Common myeloid progenitor, CD34-positive (primary cell): ENCODE data around the gene PFKFB2.
A peak's percentile ranks its signal among the peaks of the same experiment; 100 is the strongest.

Source experiments
- CTCF ChIA-PET: fragments of 350-600 bp; sonication (Branson Sonifier 250); formaldehyde crosslinking; loops from one replicate; lab custom pipeline; 2021; ENCODE audit warnings: antibody characterized with exemption; lab: Charles Lee
- POLR2A ChIA-PET: fragments of 350-600 bp; sonication (Branson Sonifier 250); formaldehyde crosslinking; loops from one replicate; lab custom pipeline; 2021; ENCODE audit warnings: antibody characterized with exemption; lab: Charles Lee
- DNase-seq, 3 donors: peaks; one replicate each; pipeline versions ENCODE4 v3.0.0 to v3.0.0-alpha.2; 2013
- H3K27ac ChIP-seq, 2 experiments: 1 replicate in 1 of 2; 2 replicates in 1 of 2; pipeline ENCODE4 v1.7.0; 2013; ENCODE audit warnings: inconsistent platforms in 2 of 2, low read length in 2 of 2, mild to moderate bottlenecking in 2 of 2, low read depth in 1 of 2, moderate library complexity in 1 of 2; ENCODE audit not compliant: severe bottlenecking in 2 of 2, insufficient read depth in 1 of 2, poor library complexity in 1 of 2
- H3K27me3 ChIP-seq, 5 experiments: replicated peaks in 2 of 5; 1 replicate in 3 of 5; 2 replicates in 2 of 5; pipeline versions ENCODE4 v1.6.1 to v1.7.0; 2013; ENCODE audit warnings: low read length in 4 of 5, mild to moderate bottlenecking in 2 of 5, moderate library complexity in 2 of 5, inconsistent platforms in 1 of 5; ENCODE audit not compliant: insufficient read depth in 5 of 5, control insufficient read depth in 4 of 5
- H3K36me3 ChIP-seq, 4 experiments: 1 replicate in 2 of 4; 2 replicates in 2 of 4; pipeline versions ENCODE4 v1.6.1 to v1.7.0; 2013; ENCODE audit warnings: low read length in 3 of 4, control low read depth in 1 of 4, mild to moderate bottlenecking in 1 of 4; ENCODE audit not compliant: control insufficient read depth in 4 of 4, insufficient read depth in 4 of 4
- H3K4me1 ChIP-seq, 4 experiments: 1 replicate in 3 of 4; 2 replicates in 1 of 4; pipeline versions ENCODE4 v1.6.1 to v1.7.1; 2013; ENCODE audit warnings: low read length in 3 of 4, mild to moderate bottlenecking in 3 of 4, control low read depth in 1 of 4, inconsistent platforms in 1 of 4, moderate library complexity in 1 of 4; ENCODE audit not compliant: control insufficient read depth in 4 of 4, insufficient read depth in 4 of 4; ENCODE audit errors: control extremely low read depth in 1 of 4
- H3K4me3 ChIP-seq, 7 experiments: 1 replicate in 4 of 7; 2 replicates in 3 of 7; pipeline versions ENCODE4 v1.5.1 to v1.7.0; 2013; ENCODE audit warnings: mild to moderate bottlenecking in 7 of 7, low read length in 6 of 7, moderate library complexity in 6 of 7, inconsistent platforms in 2 of 7, low read depth in 2 of 7, control low read depth in 1 of 7; ENCODE audit not compliant: insufficient read depth in 4 of 7, control insufficient read depth in 1 of 7; ENCODE audit errors: extremely low read depth in 1 of 7
- H3K9me3 ChIP-seq, 5 experiments: 1 replicate in 4 of 5; 2 replicates in 1 of 5; pipeline versions ENCODE4 v1.6.1 to v1.7.1; 2013; ENCODE audit warnings: low read length in 4 of 5, mild to moderate bottlenecking in 2 of 5, inconsistent platforms in 1 of 5, low read depth in 1 of 5, moderate library complexity in 1 of 5; ENCODE audit not compliant: control insufficient read depth in 4 of 5, insufficient read depth in 2 of 5; ENCODE audit errors: control extremely low read depth in 1 of 5
- WGBS: methylation state at CpG from one replicate; pipeline ENCODE4 v1.1.5; 2013; ENCODE audit not compliant: insufficient coverage; 5-methylcytosine and 5-hydroxymethylcytosine counted together

The PFKFB2 gene

GRCh38 chr1:207049054-207049453 is 4.0 kb upstream of the PFKFB2 start:
- 89% methylated on average over 3 of the region's 4 CpGs for WGBS

GRCh38 chr1:207049514-207049913 is 3.6 kb upstream of the PFKFB2 start:
- Histone ChIP-seq H3K4me1 (peaks cover 10 to 43% (median 33%) of the 10 kb centered on the region in 4 experiments), H3K36me3 (peaks cover 8 to 25% (median 16%) of the 10 kb centered on the region in 4 experiments), H3K9me3 (no peaks in the 10 kb centered on the region), H3K27ac (peak overlapping the region in 1 of 2 experiments; percentile 97), H3K27me3 (no peaks in the 10 kb centered on the region), H3K4me3 (peak overlapping the region in 6 of 7 experiments; percentile 83 to 100 (median 99))
- no peak for DNase-seq
- ChIA-PET CTCF (interaction anchor here (0.8 to 7.4 kb wide), 14 partner anchors 10 to 451 kb away, joined by 3 to 60 read pairs (median 7); partner anchors contain the start of gene C1orf116), POLR2A (no interaction called here)
- WGBS, result 73% methylated on average over 8 of the region's 8 CpGs

More at GRCh38 chr1:207049054-207049453, 4.0 kb upstream of the PFKFB2 start:
- Histone ChIP-seq H3K27me3 (no peaks in the 10 kb centered on the region), H3K9me3 (no peaks in the 10 kb centered on the region), H3K4me1 (peaks cover 5 to 38% (median 31%) of the 10 kb centered on the region in 4 experiments), H3K27ac (peak overlapping the region in 1 of 2 experiments; percentile 97), H3K36me3 (peaks cover 8 to 25% (median 16%) of the 10 kb centered on the region in 4 experiments), H3K4me3 (peak overlapping the region in 1 of 7 experiments; percentile 83)
- CTCF ChIA-PET, result interaction anchor here (0.8 to 7.4 kb wide), 8 partner anchors 9 to 43 kb away, joined by 3 to 60 read pairs (median 10); partner anchors contain the start of gene C1orf116
- DNase-seq, result no peak
- POLR2A ChIA-PET, result no interaction called here

- H3K27ac ChIP-seq, result peak overlapping the region; percentile 93 to 97
- H3K4me3 ChIP-seq, result peak overlapping the region; percentile 83 to 100 (median 99)
- H3K4me1 ChIP-seq, result peaks cover 14 to 48% (median 35%) of the 10 kb centered on the region in 4 experiments
- peaks cover 8 to 23% (median 16%) of the 10 kb centered on the region in 4 experiments for H3K36me3 ChIP-seq
- peak; percentile 57 to 68 (median 67) for DNase-seq
- CTCF ChIA-PET, result interaction anchor here (0.8 to 7.4 kb wide), 15 partner anchors 9 to 450 kb away, joined by 3 to 60 read pairs (median 7); partner anchors contain the start of gene C1orf116
- H3K27me3 ChIP-seq, result no peaks in the 10 kb centered on the region
- POLR2A ChIA-PET, result no interaction called here
- WGBS, result 0% methylated on average over 3 of the region's 6 CpGs
- no peaks in the 10 kb centered on the region for H3K9me3 ChIP-seq
These were observed 3.1 kb upstream of the PFKFB2 start for GRCh38 chr1:207049974-207050391.

GRCh38 chr1:207050480-207051190 is 2.4 kb upstream of the PFKFB2 start:
- POLR2A ChIA-PET, result interaction anchor here (0.6 kb wide), 1 partner anchor 1108 kb away, joined by 3 read pairs; no protein-coding TSS in a partner anchor

DNA sequence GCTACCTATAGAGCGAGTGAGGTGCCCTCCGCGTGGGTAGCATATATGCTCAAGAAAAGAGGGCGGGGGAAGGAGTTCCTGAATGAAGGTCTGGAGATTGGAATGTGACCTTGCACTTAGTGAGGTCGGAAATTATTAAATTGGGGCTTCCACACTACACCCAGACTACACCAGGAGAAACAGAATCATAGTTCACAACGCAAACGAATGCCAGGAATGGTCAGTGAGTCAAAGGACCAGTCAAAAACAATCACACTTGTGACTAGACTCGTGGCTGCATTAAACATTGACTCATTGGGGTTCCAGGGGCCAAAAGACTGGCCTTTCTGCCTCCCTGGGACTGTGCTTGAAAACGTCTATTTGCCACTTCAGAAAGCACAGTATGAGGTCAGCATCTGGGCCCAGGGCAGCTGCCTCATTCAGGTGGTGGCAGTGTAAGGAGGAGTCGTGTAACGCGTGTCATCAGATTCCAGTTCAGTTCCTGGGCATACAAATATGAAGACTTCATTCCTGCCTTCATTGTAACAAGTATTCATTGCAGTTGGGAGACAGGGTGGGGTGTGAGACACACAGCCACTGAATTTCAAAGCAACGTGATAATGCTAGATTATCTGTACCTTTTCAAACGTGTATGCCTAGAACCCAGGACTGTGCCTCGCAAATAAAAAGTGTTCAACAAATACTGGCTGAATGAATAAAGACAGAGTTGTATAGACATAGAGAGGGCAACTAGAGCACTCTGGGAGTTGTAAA is 1.7 kb upstream of the PFKFB2 start, which contains the start of gene YOD1:
Gene YOD1 (minus strand): TSS at position 18 of the 753 bp plus-strand sequence. CDS start 178 bp downstream, outside the sequence.
- peak within 1 kb of the TSS; percentile 83 to 100 (median 99) for H3K4me3 ChIP-seq
- peaks cover 6 to 23% (median 12%) of the 10 kb centered on the region in 4 experiments for H3K36me3 ChIP-seq
- ChIA-PET POLR2A (interaction anchor here (0.6 kb wide), 1 partner anchor 1109 kb away, joined by 3 read pairs; no protein-coding TSS in a partner anchor), CTCF (interaction anchor here (1.2 to 7.4 kb wide), 7 partner anchors 20 to 29 kb away, joined by 4 to 60 read pairs (median 8); partner anchors contain the start of gene C1orf116)
- H3K27me3 ChIP-seq, result no peaks in the 10 kb centered on the region
- DNase-seq, result no peak
- 77% methylated on average over 8 of the region's 15 CpGs for WGBS
- H3K4me1 ChIP-seq, result peaks cover 22 to 48% (median 36%) of the 10 kb centered on the region in 4 experiments
- no peaks in the 10 kb centered on the region for H3K9me3 ChIP-seq
- peak within 1 kb of the TSS; percentile 93 to 97 for H3K27ac ChIP-seq

More at GRCh38 chr1:207050480-207051190, 2.4 kb upstream of the PFKFB2 start:
- H3K4me3 ChIP-seq, result peak overlapping the region; percentile 83 to 100 (median 99)
- 0% methylated on average over 40 of the region's 47 CpGs for WGBS
- H3K27ac ChIP-seq, result peak overlapping the region; percentile 93 to 97
- peaks cover 20 to 48% (median 36%) of the 10 kb centered on the region in 4 experiments for H3K4me1 ChIP-seq
- H3K27me3 ChIP-seq, result no peaks in the 10 kb centered on the region
- CTCF ChIA-PET, result interaction anchor here (0.8 to 7.4 kb wide), 12 partner anchors 10 to 449 kb away, joined by 3 to 60 read pairs (median 8); partner anchors contain the start of gene C1orf116
- H3K36me3 ChIP-seq, result peaks cover 8 to 23% (median 14%) of the 10 kb centered on the region in 4 experiments
- no peaks in the 10 kb centered on the region for H3K9me3 ChIP-seq
- peak; percentile 92 to 96 (median 94) for DNase-seq

GRCh38 chr1:207054491-207054890 is 1.4 kb downstream of the PFKFB2 start:
- ChIA-PET POLR2A (interaction anchor here (0.6 kb wide), 1 partner anchor 24 kb away, joined by 3 read pairs; no protein-coding TSS in a partner anchor), CTCF (interaction anchor here (1.1 to 3.1 kb wide), 4 partner anchors 17 to 29 kb away, joined by 3 to 18 read pairs (median 9); no protein-coding TSS in a partner anchor)
- no peaks in the 10 kb centered on the region for H3K27me3 ChIP-seq
- DNase-seq, result peak in 2 of 3 donors; percentile 54 to 60
- no peak overlapping the region for H3K27ac ChIP-seq
- peaks cover 0 to under 1% (median under 1%) of the 10 kb centered on the region in 4 experiments for H3K36me3 ChIP-seq
- 40% methylated on average over 1 of the region's 2 CpGs for WGBS
- H3K4me1 ChIP-seq, result peaks cover 37 to 58% (median 44%) of the 10 kb centered on the region in 4 experiments
- H3K9me3 ChIP-seq, result no peaks in the 10 kb centered on the region
- H3K4me3 ChIP-seq, result peak overlapping the region in 2 of 7 experiments; percentile 10 to 34
